ENCODE data around the gene CEMIP.

DNA sequence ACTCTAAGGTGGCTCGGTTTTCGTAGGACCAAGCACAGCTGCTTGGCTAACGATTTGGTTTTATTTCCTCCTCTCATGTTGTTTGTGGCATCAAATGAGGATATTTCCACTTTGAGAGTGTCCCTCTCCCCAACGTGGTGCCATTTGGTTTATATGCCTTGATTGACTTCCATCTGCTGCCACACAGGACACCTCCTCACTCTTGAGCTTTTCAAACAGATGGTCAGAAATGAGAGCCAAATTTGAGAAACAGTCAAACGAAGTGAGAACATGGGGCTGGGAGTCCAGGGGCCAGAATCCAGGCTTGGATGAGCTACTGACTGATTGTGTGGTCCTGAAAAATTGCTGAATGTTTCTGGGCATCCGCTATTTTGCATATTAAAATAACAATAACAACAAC is 43.5 kb downstream of the CEMIP start:
- TF ChIP-seq FOXP4 (CRISPR knock-in tag; IDR thresholded peaks at IDR 0.05), result no peak
- TF ChIP-seq MYC (CRISPR knock-in tag; IDR thresholded peaks at IDR 0.05; ENCODE audit: borderline replicate concordance), result no peak
- no peak for TF ChIP-seq NR2F6 (IDR thresholded peaks at IDR 0.05)
- no peak for TF ChIP-seq NR2F6 (CRISPR knock-in tag; IDR thresholded peaks at IDR 0.05)
- TF ChIP-seq, protein P1, sequence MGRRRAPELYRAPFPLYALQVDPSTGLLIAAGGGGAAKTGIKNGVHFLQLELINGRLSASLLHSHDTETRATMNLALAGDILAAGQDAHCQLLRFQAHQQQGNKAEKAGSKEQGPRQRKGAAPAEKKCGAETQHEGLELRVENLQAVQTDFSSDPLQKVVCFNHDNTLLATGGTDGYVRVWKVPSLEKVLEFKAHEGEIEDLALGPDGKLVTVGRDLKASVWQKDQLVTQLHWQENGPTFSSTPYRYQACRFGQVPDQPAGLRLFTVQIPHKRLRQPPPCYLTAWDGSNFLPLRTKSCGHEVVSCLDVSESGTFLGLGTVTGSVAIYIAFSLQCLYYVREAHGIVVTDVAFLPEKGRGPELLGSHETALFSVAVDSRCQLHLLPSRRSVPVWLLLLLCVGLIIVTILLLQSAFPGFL (CRISPR knock-in tag; IDR thresholded peaks at IDR 0.05), result no peak
- TF ChIP-seq STAG1 (CRISPR knock-in tag; IDR thresholded peaks at IDR 0.05), result no peak
- no peak for TF ChIP-seq CREM (IDR thresholded peaks at IDR 0.05)
- no peak for TF ChIP-seq CREM (CRISPR knock-in tag; IDR thresholded peaks at IDR 0.05)
- no peak for TF ChIP-seq ZKSCAN8 (CRISPR knock-in tag; IDR thresholded peaks at IDR 0.05; ENCODE audit: borderline replicate concordance)
- no peak for TF ChIP-seq ZNF563 (CRISPR knock-in tag; IDR thresholded peaks at IDR 0.05)
- TF ChIP-seq, protein P2, sequence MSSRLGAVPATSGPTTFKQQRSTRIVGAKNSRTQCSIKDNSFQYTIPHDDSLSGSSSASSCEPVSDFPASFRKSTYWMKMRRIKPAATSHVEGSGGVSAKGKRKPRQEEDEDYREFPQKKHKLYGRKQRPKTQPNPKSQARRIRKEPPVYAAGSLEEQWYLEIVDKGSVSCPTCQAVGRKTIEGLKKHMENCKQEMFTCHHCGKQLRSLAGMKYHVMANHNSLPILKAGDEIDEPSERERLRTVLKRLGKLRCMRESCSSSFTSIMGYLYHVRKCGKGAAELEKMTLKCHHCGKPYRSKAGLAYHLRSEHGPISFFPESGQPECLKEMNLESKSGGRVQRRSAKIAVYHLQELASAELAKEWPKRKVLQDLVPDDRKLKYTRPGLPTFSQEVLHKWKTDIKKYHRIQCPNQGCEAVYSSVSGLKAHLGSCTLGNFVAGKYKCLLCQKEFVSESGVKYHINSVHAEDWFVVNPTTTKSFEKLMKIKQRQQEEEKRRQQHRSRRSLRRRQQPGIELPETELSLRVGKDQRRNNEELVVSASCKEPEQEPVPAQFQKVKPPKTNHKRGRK (CRISPR knock-in tag; IDR thresholded peaks at IDR 0.05), result no peak
- TF ChIP-seq CREB1 (IDR thresholded peaks at IDR 0.05), result no peak
- no peak for TF ChIP-seq CREB1 (CRISPR knock-in tag; IDR thresholded peaks at IDR 0.05)
